HepG2 (cell line): ENCODE results near the gene AIDA. TPM values are rescaled to one million over a fixed set of nuclear protein-coding genes. Genes with fewer than 3 reads are reported as not detected.

Experiments
- ARNT ChIP-seq: fragments of 450-650 bp; IDR thresholded peaks from 2 replicates; pipeline ENCODE4 v1.6.1; 2017
- ATF5 ChIP-seq: sonication (generic); formaldehyde crosslinking; IDR thresholded peaks from 2 replicates; pipeline ENCODE4 v1.4.0; 2020; ENCODE audit warnings: mild to moderate bottlenecking, low read depth, missing genetic modification reagents
- DMTF1 ChIP-seq: sonication (generic); formaldehyde crosslinking; IDR thresholded peaks from 2 replicates; pipeline ENCODE4 v1.4.0; 2020; ENCODE audit warnings: mild to moderate bottlenecking, missing genetic modification reagents
- DNMT1 ChIP-seq: sonication (generic); formaldehyde crosslinking; IDR thresholded peaks from 2 replicates; pipeline ENCODE4 v1.5.1; 2020; ENCODE audit warnings: mild to moderate bottlenecking, missing genetic modification reagents
- FOXA3 ChIP-seq: IDR thresholded peaks from 2 replicates; pipeline ENCODE4 v1.6.1; 2016; ENCODE audit warnings: missing genetic modification reagents, missing compliant biosample characterization
- HOMEZ ChIP-seq: IDR thresholded peaks from 2 replicates; pipeline ENCODE4 v1.6.1; 2016; ENCODE audit warnings: low read depth
- IRF2 ChIP-seq: IDR thresholded peaks from 2 replicates; pipeline ENCODE4 v1.6.1; 2018; ENCODE audit warnings: missing genetic modification reagents, missing compliant biosample characterization
- PATZ1 ChIP-seq: sonication (generic); formaldehyde crosslinking; IDR thresholded peaks from 2 replicates; pipeline ENCODE4 v1.4.0; 2020; ENCODE audit warnings: missing genetic modification reagents
- PPARG ChIP-seq: conservative IDR thresholded peaks from 2 replicates; pipeline ENCODE4 v1.6.1; 2016; ENCODE audit warnings: missing biosample characterization, missing genetic modification reagents
- SMARCE1 ChIP-seq: fragments of 450-650 bp; IDR thresholded peaks from 2 replicates; pipeline ENCODE4 v1.6.1; 2017; ENCODE audit warnings: borderline replicate concordance
- TARDBP ChIP-seq: sonication (generic); formaldehyde crosslinking; IDR thresholded peaks from 2 replicates; pipeline ENCODE4 v1.8.0; 2022; ENCODE audit warnings: mild to moderate bottlenecking, missing genetic modification reagents
- ZBTB43 ChIP-seq: sonication (generic); formaldehyde crosslinking; conservative IDR thresholded peaks from 2 replicates; pipeline ENCODE4 v1.4.0; 2020; ENCODE audit warnings: missing genetic modification reagents
- ZBTB7B ChIP-seq: sonication (generic); formaldehyde crosslinking; IDR thresholded peaks from 2 replicates; pipeline ENCODE4 v1.4.0; 2020; ENCODE audit warnings: missing genetic modification reagents
- ZNF354B ChIP-seq: sonication (generic); formaldehyde crosslinking; IDR thresholded peaks from 2 replicates; pipeline ENCODE4 v1.8.0; 2022; ENCODE audit warnings: mild to moderate bottlenecking, missing genetic modification reagents
- ZNF781 ChIP-seq: sonication (generic); formaldehyde crosslinking; IDR thresholded peaks from 2 replicates; pipeline ENCODE4 v1.5.1; 2020; ENCODE audit warnings: borderline replicate concordance, mild to moderate bottlenecking, missing genetic modification reagents; ENCODE audit errors: not compliant biosample characterization
- ZNF800 ChIP-seq: sonication (generic); formaldehyde crosslinking; IDR thresholded peaks from 2 replicates; pipeline ENCODE4 v1.4.0; 2020; ENCODE audit warnings: missing genetic modification reagents
- ZNF841 ChIP-seq: sonication (generic); formaldehyde crosslinking; IDR thresholded peaks from 2 replicates; pipeline ENCODE4 v1.8.1; 2023; ENCODE audit warnings: missing genetic modification reagents, borderline replicate concordance
- polyA plus RNA-seq, 8 experiments: library from polyadenylated mRNA; depleted of rRNA in 3 of 8; stranded (reverse) in 7 of 8; unstranded in 1 of 8; fragments of >200 nt; fragmentation: Illumina TruSeq in 4 of 8; extraction: Trizol in 4 of 8; gene quantifications; 2 replicates each; pipeline versions ENCODE4 v1.2.1 to v1.2.3, GENCODE V29; 2011 to 2016; ENCODE audit warnings: low read depth in 4 of 8, missing spikeins in 1 of 8, mixed read lengths in 1 of 8; ENCODE audit not compliant: insufficient read depth in 1 of 8
- total RNA-seq, 5 experiments: library from RNA; depleted of rRNA; stranded (reverse); fragments of >200 nt; fragmentation: Illumina TruSeq; extraction: Trizol; gene quantifications; 2 replicates each; pipeline ENCODE4 v1.2.3, GENCODE V29; 2016; ENCODE audit warnings: low read depth in 1 of 5

AIDA gene
- total and polyA plus RNA-seq, 2 of the 13 experiments (the other 11 are each of a cell fraction or from before 2014, with no cell fraction given), result 17.5 to 35.4 TPM

GRCh38 chr1:222643938-222644635, 68.2 kb downstream of the AIDA start (continued):
- TF ChIP-seq DMTF1 (CRISPR knock-in tag) (no peak), ZNF800 (CRISPR knock-in tag) (peak; percentile 78; the same call in 1 of the 2 replicates), ZBTB43 (CRISPR knock-in tag) (no peak; the same call in 1 of the 2 replicates), ATF5 (no peak), TARDBP (CRISPR knock-in tag) (peak; percentile 81), PPARG (CRISPR knock-in tag) (peak; percentile 58), ARNT (no peak), FOXA3 (peak; percentile 41), ZBTB7B (CRISPR knock-in tag) (no peak; the same call in 1 of the 2 replicates), ZNF841 (CRISPR knock-in tag) (no peak), SMARCE1 (no peak), PATZ1 (CRISPR knock-in tag) (peak; percentile 68; the same call in 1 of the 2 replicates), ZNF354B (CRISPR knock-in tag) (no peak; the same call in 1 of the 2 replicates), HOMEZ (peak; percentile 95; the same call in 1 of the 2 replicates), DNMT1 (CRISPR knock-in tag) (no peak), ZNF781 (peak; percentile 41), IRF2 (peak; percentile 100)
